Astrocyte of the hippocampus (primary cell): ENCODE data around the gene FLOT2.
"Not testable (repeated sequence)": the region's sequence is repeated elsewhere in the genome, so short reads cannot be mapped to it uniquely, and the experiment has no call there.

Experiments used
- DNase-seq: peaks from one replicate; pipeline ENCODE4 v3.0.0; 2011; ENCODE audit warnings: low read depth, low spot score

Gene FLOT2

DNA sequence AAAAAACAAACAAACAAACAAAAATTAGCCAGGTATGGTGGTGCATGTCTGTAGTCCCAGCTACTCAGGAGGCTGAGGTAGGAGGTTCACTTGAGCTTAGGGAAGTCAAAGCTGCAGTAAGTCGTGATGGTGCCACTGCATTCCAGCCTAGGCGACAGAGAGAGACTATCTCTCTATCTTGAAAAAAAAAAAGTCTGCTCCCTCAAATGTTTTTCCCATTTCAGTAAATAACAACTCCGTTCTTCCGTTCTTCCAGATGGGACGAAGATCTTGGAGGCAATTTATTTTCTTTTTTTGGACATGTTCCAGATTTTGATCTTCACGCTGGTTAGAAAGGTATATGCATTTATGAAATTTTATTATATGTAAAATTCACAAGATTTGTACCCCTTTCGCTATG, 23.7 kb downstream of the FLOT2 start:
- DNase-seq, result no peak

DNA sequence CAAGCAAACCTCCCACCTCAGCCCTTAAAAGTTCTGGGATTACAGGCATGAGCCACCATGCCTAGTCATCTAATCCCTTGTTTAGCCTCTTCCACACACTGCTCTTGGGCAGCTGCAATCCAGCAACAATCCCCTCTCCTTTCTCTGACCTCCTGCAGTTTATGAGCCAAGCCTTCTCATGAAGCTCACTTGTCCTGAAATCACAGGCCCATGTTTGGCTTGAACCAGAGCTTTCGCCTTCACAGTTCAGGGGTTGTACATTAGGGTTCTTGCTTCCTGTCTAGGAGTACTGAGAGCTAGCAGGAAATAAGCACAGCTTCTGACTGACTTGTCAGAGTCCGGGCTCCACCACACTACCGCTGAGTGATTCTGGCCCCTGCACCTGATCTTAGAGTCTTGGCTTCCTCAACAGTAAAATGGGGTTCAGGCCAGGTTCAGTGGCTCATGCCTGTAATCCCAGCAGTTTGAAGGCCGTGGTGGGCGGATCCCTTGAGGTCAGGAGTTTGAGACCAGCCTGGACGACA, 26.4 kb downstream of the FLOT2 start:
- no peak for DNase-seq

DNA sequence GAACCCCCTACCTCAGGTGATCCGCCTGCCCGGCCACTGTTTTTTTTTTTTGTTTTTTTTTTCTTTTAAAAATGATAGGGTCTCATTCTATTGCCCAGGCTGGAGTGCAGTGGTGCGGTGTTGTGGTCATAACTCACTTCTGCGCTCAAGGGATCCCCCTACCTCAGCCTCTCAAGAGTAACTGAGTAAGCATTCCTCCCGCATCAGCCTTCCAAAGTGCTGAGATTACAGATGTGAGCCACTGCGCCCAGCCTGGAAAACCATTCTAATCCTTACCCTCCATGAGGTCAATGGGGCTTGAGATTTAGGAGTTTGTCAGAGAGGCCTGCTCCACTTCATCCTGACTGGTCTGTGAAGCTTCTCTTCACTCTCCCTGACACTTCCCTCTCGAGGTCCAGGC, 30.3 kb downstream of the FLOT2 start:
- no peak for DNase-seq

DNA sequence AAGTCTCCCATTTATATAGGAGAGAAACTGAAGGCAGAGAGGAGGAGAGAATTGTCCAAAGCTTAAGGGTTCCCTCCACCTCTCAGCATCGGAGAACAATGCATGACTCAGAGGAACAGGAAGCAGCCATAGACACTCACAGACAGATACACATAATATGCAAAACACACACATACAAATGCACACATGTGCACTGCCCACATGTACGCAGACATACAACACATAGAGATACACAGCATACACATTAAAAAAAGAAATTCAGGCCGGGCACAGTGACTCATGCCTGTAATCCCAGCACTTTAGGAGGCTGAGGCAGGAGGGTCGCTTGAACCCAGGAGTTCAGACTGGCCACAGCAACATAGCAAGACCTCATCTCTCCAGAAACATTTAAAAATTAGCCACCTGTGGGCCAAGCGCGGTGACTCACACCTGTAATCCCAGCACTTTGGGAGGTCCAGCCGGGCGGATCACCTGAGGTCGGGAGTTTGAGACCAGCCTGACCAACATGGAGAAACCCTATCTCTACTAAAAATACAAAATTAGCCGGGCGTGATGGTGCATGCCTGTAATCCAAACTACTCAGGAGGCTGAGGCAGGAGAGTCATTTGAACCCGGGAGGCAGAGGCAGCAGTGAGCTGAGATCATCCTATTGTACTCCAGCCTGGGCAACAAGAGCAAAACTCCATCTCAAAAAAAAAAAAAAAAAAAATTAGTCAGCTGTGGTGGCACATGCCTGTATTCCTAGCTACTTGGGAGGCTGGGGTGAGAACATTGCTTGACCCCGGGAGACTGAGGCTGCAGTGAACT, 31.4 kb downstream of the FLOT2 start:
- DNase-seq, result no peak

DNA sequence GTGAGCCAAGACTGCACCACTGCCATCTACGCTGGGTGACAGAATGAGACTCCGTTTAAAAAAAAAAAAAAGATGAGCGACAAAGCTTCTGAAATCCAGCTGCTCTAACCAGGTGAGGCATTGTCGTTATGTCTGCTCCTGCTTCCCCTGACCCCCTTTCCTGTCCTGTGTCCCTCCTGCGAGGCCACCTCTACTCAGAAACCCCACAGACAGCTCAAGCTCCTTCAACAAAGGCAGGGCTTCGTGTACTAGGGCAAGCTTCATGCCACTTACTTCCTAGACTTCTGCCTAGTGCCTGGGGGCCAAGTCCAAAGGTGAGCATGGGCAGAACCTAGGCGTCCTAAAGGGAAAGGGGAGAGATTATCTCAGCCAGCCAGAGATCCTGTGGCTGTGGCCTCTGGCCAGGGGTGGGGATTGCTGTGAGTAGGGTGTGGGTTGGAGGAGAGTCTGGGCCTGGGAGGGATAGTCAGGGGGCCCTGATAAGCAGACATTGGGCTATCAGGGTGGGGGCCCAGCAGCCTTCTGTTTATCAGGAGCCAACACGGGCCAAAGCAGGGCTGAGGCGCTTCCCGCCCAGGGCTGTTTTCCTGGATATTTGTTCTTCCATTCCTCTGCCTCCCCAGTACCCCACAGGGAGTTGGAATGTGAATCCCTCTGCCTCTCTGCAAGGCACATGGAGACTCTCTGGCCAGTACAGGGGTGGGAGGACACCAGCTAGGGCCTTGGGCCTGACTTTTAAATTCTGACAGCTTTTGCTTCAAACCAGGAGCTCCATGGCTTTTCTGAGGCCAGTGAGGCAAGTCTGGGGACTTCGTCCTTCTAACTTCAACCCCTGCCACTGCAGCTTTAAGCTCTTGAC, 32.3 kb downstream of the FLOT2 start:
- no peak for DNase-seq

DNA sequence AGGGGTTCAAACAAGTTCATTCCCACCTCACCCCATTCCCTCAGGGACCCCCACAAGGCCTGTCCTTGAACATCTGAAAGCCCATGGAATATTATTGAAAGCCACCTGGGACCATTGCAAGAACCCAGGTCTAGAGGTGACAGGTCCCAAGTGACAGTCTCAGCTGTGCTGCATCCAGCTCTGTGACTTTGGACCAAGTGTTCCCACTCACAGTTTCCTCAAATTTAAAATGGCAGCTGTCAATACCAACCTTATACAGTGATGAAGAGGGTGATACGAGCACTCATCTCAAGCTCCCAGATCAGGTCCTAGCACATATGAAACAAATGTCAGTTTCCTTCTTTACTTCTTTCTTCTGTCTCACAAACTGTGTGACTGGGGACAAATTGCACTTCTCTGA, 33.6 kb downstream of the FLOT2 start:
- DNase-seq, result no peak

DNA sequence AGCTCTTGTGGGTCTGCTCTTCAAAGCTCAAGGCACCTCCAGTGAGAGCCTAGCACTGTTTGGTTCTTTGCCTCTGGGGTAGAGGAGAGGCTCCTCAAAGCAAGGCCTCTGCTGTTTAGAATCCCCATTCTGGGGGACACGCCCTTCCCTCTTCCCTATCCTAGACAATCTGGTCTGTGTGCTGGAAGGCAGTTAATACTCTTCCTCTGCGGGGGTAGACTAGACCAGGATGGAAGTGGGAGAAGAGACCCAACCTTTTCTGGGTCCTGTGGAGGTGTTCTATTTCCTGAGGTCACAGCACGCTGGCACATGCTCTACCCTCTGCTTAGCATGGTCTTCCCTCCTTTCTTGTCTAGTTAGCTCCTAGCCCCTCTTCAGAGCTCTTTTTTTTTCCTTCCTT, 35.0 kb downstream of the FLOT2 start:
- DNase-seq, result no peak

DNA sequence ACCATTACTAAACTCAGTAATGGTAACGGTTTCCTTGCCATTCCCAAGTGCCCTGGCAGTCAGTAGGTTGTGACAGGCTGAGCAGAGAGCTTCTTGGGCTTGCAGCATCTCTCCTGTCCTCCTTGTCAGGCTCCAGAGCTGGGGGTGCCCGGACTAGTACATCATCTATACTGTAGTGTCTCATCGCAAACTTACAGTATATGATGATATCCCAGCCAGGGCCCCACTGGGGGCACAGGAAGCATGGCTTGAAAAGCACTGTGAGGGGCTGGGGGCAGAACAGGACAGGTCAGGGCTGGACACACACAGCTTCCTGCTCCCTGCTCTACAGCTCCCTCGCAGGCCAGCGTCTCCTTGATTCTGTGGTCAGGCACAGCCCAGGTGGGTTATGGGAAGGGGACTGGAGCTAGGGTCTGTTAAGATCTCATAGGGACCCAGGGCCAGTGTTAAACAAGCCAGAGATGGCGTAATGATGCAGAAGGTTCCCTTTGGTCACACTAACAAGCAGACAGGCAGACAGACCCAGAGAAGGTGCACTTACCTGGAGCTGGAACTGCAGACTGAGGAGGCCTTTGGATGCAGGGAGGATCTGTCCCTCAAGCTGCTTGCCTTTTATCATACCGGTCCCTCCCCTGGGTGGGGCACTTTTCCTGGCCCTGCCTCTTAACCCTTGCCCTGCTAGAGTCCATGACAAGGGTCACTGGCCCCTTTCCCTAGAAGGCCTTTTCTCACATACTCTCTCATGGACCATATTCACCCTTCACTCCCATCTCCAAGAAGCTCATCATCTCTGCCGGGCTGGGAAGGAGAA, 35.9 kb downstream of the FLOT2 start:
- DNase-seq, result no peak

DNA sequence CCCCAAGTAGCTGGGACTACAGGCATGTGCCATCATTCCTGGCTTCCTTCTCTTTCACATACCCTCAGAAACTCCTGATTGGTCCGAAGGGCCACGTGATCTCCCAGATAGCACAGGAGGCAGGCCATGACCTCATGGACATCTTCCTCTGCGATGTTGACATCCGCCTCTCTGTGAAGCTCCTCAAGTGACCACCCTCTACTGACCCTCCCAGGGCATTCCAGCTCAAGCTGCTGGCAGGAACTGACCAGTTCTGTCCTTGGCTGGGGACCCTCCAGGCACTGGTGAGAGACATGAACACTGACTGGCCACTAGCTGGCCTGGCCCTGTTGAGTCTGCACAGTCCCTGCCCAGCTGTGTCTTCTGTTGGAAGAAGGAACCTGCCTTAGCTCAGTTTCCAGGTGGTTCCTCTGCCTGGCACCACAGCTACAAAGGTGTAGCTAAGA, 37.1 kb downstream of the FLOT2 start:
- no peak for DNase-seq

DNA sequence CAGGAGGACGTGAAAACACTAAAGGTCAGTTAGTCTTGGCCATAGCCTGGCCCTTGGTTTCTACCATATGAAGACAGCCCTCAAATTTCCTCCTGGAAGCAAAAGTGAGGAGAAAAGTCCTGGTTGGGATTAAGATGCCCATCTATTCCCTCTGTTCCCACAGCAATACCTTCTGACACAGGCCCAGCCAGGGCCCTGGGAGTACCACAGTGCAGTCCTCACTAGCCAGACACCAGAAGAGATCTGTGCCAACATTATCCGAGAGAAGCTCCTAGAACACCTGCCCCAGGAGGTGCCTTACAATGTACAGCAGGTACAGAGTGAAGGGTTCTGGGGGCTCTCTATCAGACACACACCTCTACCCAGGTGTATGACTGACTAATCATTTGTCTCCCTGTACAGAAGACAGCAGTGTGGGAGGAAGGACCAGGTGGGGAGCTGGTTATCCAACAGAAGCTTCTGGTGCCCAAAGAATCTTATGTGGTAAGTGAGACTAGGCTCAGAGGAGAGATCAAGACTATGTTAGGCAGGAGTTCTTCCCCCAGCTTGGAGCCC, 38.7 kb downstream of the FLOT2 start:
- no peak for DNase-seq

DNA sequence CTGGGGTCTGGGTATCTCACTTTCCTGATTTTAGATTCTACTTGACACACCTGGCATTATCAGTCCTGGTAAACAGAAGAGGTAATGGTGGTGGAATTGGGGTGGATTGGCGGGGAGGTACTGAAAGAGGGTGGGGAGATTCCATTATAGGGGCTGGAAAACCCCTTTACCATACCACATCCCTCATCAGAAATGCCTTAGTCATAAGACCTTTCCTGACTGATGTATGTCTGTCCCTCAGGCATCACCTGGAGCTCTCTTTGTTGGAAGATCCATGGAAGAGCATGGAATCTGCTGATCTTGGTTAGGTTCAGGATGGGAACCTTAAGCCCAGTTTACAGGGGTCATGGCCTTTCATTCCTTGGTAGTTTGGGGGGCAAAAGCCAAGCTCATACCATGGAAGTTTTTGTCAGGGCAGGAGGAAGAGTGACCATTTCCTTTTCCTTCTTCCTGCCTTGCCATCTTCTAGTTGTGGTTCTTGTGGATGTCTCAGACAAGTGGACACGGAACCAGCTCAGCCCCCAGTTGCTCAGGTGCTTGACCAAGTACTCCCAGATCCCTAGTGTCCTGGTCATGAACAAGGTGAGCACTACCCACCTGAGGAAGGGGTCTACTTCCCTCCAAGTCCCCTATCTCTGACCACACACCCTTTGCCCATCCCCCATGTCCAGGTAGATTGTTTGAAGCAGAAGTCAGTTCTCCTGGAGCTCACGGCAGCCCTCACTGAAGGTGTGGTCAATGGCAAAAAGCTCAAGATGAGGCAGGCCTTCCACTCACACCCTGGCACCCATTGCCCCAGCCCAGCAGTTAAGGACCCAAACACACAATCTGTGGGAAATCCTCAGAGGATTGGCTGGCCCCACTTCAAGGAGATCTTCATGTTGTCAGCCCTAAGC, 39.4 kb downstream of the FLOT2 start:
- DNase-seq, result no peak

DNA sequence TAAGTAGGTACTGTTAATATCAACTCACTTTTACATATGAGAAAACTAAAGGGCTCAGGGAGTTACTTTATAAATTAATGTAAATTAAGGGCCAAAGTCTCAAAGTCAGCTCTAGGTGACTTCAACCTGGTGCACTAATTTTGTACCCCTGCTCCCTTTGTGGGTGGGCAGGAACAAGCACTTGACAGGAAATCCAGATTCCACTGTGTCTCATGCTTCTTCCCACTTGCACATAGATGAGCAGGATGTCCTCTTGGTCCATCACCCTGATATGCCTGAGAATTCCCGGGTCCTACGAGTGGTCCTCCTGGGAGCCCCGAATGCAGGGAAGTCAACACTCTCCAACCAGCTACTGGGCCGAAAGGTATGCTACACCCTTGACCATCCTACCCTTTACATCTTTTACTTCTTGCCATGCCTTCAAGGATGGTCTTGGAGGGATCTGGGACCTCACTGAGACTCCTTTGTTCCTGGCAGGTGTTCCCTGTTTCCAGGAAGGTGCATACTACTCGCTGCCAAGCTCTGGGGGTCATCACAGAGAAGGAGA, 41.4 kb downstream of the FLOT2 start:
- DNase-seq, result no peak

DNA sequence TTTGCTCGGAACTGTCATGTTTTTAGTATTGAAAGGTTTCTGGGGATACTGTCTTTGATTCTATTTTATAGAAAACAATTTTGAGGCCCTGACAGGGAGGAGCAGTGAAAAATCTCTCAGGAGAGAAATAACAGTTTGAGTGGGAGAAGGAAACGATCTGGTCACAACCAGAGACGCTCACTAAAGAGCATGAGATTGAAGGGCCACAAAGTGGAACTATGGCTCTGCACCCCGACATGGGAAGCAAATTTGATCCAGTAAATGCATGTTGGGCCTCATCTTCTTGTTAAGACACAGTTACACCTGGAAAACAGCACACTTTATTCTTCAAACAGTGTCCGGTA, 42.2 kb downstream of the FLOT2 start:
- DNase-seq, result no peak

DNA sequence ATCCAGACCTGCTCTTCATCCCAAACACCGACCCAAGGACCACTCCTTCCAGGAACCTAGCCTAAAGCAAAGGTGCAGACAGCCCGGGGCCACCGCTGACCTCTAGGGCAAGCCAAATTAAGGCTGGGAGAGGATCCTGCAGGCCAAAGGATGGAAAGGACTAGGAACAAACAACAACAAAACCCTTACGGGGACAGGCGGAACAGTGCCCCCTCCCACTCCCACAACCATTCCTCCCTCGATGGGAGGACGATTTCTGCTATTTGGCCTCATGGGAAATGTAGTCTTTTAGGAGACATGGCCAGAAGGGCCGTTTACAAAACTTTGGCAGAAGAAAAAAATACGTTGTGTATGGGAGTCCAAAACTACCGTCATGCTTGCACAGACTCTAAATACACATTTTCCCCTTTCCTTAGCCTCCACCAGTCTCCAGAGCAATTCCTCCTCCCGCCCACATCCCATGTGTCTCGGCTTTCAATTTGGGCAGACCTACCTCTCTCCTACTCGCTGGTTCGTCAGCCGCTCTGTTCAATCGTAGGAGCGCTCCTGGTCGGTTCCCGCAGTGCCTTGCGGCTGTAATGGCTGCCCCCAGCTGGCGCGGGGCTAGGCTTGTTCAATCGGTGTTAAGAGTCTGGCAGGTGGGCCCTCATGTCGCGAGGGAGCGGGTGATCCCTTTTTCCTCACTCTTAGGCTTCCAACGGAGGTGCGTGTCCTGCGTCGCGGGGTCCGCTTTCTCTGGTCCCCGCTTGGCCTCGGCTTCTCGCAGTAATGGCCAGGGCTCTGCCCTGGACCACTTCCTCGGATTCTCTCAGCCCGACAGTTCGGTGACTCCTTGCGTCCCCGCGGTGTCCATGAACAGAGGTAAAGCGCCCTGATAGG, 42.8 kb downstream of the FLOT2 start, which contains the start of gene ERAL1:
Gene ERAL1, plus strand, starts transcription at position 560 of the 879 bp plus-strand sequence. Its CDS starts 19 bp downstream, at position 579.
- peak; percentile 94 for DNase-seq

DNA sequence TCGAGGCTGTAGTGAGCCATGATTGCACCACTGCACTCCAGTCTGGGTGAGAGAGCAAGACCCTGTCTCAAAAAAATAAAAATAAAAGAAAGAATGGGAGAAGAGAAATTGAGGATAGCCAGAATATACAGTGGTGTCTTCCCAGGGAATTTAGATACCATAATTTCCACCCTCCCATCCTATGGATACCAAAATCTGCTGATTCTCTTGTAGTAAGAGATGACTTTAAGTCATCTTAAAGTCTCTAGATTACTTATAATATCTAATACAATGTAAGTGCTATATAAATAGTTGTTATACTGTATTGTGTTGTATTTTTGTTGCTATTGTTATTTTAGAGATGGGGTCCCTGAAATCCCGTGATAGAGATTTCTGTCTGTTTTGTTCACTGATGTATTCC, 44.2 kb downstream of the FLOT2 start:
- no peak for DNase-seq

DNA sequence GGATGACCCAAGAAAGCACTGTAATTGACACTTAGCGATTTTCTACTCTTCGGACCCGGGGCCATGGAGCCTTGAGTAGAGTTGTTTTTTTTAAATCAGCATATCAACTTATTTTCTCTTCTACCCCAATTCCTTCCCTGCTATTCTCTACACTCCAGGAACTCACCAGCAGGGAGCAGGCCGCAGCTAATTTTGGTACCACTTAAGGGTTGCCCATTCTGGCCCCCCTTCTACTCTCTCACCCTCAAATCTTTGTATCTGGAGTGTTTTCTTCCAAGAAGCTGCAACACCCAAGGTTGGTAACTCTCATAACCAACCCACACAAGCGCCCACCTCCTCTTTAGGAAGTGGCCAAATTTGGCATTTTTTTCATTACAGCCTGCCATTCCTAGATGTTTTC, 48.3 kb downstream of the FLOT2 start:
- no peak for DNase-seq

DNA sequence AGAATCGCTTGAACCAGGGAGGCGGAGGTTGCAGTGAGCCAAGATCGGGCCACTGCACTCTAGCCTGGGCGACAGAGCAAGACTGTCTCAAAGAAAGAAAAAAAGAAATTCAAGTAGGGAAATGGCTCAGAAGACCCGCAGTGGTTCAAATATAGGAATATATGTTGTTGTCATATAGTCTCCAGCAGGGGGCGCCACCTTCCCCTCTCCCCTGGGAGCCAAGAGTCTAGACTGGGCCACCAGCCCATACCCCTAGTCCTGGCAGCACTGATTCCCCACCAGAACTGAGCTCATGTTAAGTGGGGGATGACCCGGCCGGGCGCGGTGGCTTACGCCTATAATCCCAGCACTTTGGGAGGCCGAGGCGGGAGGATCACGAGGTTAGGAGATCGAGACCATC, 48.9 kb downstream of the FLOT2 start:
- not testable (repeated sequence) for DNase-seq

DNA sequence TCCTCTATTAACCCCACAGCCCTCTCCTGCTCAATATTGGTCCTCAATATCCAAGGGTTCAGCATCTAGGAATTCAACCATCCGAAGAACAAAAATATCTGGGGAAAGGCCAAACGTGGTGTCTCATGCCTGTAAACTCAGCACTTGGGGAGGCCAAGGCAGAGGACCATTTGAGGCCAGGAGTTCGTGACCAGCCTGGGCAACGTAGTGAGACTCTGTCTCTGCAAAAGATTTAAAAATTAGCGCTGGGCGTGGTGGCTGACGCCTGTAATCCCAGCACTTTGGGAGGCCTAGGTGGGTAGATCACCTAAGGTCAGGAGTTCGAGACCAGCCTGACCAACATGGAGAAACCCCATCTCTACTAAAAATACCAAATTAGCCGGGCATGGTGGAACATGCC, 50.8 kb downstream of the FLOT2 start:
- not testable (repeated sequence) for DNase-seq

DNA sequence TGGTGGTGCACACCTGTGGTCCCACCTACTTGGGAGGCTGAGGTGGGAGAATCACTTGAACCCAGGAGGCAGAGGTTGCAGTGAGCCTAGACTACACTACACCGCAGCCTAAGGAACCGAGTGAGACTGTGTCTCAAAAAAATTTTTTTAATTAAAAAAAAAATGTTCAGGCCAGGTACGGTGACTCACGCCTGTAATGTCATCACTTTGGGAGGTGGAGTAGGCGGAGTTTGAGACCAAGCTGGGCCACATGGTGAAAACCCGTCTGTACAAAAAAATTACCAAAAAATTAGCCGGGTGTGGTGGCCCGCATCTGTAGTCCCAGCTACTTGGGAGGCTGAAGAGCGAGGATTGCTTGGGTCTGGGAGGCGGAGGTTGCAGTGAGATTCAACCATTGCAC, 51.3 kb downstream of the FLOT2 start:
- DNase-seq, result no peak
